Measurements from ENCODE around the gene LCK.

DNA sequence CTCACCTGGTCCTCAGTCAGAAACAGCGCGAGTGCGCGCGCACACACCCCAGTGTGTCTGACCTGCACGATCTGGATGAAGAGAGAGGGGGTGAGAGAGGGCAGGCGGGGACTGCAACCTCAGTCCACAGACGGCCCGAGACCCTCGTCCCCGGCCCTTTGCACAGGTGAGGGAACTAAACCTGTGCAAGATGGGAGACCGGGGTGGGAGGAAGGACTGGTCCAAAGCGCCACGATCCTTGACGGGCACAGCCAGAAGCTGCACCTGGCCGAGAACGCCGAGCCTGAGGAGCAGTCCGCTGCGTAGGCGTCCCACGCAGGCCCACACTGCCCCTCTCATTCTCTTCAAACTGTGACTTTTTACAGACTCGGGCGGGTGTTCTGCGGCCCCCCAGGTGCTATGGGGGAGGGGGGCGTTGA, 46.1 kb upstream of the LCK start:
- no peak for TF ChIP-seq NFIC (IDR thresholded peaks at IDR 0.05)
- TF ChIP-seq, protein P1, sequence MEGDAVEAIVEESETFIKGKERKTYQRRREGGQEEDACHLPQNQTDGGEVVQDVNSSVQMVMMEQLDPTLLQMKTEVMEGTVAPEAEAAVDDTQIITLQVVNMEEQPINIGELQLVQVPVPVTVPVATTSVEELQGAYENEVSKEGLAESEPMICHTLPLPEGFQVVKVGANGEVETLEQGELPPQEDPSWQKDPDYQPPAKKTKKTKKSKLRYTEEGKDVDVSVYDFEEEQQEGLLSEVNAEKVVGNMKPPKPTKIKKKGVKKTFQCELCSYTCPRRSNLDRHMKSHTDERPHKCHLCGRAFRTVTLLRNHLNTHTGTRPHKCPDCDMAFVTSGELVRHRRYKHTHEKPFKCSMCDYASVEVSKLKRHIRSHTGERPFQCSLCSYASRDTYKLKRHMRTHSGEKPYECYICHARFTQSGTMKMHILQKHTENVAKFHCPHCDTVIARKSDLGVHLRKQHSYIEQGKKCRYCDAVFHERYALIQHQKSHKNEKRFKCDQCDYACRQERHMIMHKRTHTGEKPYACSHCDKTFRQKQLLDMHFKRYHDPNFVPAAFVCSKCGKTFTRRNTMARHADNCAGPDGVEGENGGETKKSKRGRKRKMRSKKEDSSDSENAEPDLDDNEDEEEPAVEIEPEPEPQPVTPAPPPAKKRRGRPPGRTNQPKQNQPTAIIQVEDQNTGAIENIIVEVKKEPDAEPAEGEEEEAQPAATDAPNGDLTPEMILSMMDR (IDR thresholded peaks at IDR 0.05 in 2 of 3, conservative IDR thresholded peaks at IDR 0.05 in 1 of 3; ENCODE audit: insufficient read depth in 2 of 3, low read depth in 1 of 3, low read length in 3 of 3), result no peak

Measured in K562 (cell line).